Activated CD4-positive, CD25-positive, alpha-beta regulatory T cell treated with anti-CD3 and anti-CD28 coated beads, Interleukin-2, amount 50 U/mL, for 72 hours (primary cell): ENCODE results near the gene CDH12.

Experiments used
- DNase-seq: peaks from one replicate; pipeline ENCODE4 v3.0.0; 2021

The CDH12 gene

GRCh38 chr5:21807953-21808352, 1045.2 kb downstream of the CDH12 start:
- no peak for DNase-seq

GRCh38 chr5:21806943-21807342, 1046.2 kb downstream of the CDH12 start:
- DNase-seq, result no peak

- DNase-seq, result no peak
Measured at GRCh38 chr5:21806271-21806670, 1046.9 kb downstream of the CDH12 start.

- DNase-seq, result no peak
Measured at GRCh38 chr5:21802869-21803490, 1050.2 kb downstream of the CDH12 start.

- DNase-seq, result no peak
Measured at GRCh38 chr5:21802100-21802499, 1051.0 kb downstream of the CDH12 start.

- DNase-seq, result no peak
Measured at GRCh38 chr5:21792748-21793147, 1060.4 kb downstream of the CDH12 start.

GRCh38 chr5:21791304-21791703, 1061.8 kb downstream of the CDH12 start:
- DNase-seq, result no peak

GRCh38 chr5:21784487-21784886, 1068.7 kb downstream of the CDH12 start:
- no peak for DNase-seq

GRCh38 chr5:21783074-21783679, 1070.0 kb downstream of the CDH12 start:
- DNase-seq, result no peak

GRCh38 chr5:21776466-21776865, 1076.7 kb downstream of the CDH12 start:
- no peak for DNase-seq

- no peak for DNase-seq
Measured at GRCh38 chr5:21774801-21775200, 1078.3 kb downstream of the CDH12 start.

- no peak for DNase-seq
Measured at GRCh38 chr5:21774281-21774680, 1078.9 kb downstream of the CDH12 start.

GRCh38 chr5:21773456-21773855, 1079.7 kb downstream of the CDH12 start:
- DNase-seq, result no peak

GRCh38 chr5:21765406-21765805, 1087.7 kb downstream of the CDH12 start:
- no peak for DNase-seq

GRCh38 chr5:21739096-21739495, 1114.0 kb downstream of the CDH12 start:
- DNase-seq, result no peak

- no peak for DNase-seq
Measured at GRCh38 chr5:21723500-21723899, 1129.6 kb downstream of the CDH12 start.

GRCh38 chr5:21711866-21712758, 1141.0 kb downstream of the CDH12 start:
- DNase-seq, result no peak

- no peak for DNase-seq
Measured at GRCh38 chr5:21709770-21710169, 1143.4 kb downstream of the CDH12 start.

- no peak for DNase-seq
Measured at GRCh38 chr5:21704974-21705668, 1148.0 kb downstream of the CDH12 start.

GRCh38 chr5:21701317-21701716, 1151.8 kb downstream of the CDH12 start:
- no peak for DNase-seq
